HG03575 (cell line): Measurements from ENCODE around the gene FER1L5.

ENCODE experiments used
- ATAC-seq: cut with Tn5 transposase; IDR thresholded peaks from one replicate; pipeline ENCODE4 v1.9.1; 2021; ENCODE audit not compliant: unreplicated experiment, insufficient number of reproducible peaks, low FRiP score; ENCODE audit errors: extremely low read depth

The FER1L5 gene

DNA sequence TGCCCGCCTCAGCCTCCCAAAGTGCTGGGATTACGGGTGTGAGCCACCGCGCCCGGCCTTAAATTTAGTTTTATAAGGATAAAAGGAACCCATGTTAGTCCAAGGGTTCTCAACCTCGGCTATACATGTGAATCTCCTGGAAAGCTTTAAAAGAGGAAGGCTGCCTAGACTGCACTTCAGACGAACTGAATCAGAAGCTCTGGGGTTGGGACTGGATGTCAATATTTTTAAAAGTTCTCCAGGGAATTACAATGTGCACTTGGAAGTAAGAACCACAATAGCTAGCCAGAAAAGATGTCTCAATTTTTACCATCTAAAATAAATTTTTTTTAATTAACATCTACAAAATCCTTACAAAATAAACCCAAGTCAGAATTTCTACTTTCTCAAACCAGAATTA is 87.2 kb downstream of the FER1L5 start:
- ATAC-seq = no peak

DNA sequence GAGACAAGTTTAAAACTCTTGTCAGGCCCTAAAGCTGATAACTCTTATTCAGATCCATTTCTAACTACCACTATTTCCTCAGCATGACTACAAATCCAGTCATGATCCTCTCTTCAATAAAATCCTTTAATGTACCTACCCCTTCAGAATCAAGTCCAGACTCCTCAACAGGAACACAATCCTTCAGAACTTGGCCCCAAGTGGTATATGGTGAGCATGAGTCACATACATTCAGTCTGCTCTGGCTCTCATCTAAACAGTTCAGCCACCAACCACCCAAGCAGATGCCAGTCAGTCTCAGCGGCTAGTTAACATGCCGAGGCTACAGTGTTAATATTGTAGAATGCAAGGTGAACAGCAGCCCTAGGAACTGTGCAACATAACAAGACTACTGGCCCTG is 87.6 kb downstream of the FER1L5 start:
- ATAC-seq = no peak

DNA sequence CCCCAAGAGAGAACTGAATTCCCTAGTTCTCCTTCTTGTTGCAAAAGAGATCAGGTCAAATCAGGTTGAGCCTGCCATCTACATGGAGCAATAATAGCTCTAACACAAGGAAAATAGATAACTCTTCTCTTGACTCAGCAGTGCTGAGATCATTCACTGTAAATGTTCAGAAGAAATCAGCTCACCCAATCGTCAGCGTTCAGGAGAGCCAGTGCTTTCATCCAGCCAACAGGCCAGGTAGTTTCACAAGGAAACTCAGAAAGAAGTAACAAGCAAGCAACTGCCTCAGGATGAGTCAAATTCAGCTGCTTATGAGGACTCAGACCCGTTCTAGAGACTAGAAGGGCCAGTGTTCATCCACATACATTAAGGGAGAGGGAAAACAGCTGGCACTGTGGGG is 91.4 kb downstream of the FER1L5 start:
- ATAC-seq = no peak

DNA sequence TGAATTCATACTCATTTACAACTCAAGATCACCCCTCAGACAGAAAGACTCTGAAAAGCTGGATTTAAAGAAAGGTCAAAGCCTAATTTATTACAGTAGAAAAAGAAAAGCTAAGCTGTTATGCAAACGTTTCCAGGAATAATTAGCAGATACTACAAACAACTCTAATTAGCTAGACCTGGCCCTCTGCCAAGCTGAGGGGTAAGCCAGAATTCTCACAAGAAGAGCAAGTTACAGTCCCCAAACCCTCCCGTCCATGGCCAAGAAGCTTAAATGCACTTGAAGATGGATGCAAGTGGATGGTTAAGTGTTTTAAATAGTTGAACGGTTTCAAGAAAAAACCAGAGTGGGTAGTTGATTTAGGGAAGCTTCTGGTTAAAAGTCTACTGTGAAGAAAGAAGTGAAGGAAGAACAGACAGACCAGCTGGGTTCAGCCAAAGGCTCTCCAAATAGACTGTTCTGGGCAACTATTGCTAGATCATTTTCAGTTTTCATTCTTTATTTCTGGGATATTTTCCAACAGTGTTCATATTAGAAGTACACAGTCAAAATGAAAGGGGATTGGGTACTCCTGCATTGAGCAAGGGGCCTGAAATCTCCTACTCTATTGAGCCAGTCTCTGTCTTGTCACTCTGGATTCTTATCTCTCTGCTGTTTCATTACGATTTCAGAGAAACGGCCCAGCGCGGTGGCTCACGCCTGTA is 92.5 kb downstream of the FER1L5 start:
- ATAC-seq = no peak

DNA sequence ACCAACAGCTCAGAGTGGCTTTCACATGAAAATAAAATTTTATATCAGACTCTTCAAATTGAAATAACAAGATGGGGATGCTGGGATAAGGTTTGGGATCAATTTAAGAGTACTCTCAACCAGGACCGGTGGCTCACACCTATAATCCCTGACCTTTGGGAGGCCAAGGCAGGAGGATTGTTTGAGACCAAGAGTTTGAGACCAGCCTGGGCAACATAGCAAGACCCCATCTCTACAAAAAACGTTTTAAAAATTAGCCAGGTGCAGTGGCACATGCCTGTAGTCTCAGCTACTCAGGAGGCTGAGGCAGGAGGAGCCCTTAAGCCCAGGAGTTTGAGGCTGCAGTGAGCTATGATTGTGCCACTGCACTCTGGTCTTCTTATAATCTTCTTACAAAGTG is 94.7 kb downstream of the FER1L5 start:
- ATAC-seq = no peak

DNA sequence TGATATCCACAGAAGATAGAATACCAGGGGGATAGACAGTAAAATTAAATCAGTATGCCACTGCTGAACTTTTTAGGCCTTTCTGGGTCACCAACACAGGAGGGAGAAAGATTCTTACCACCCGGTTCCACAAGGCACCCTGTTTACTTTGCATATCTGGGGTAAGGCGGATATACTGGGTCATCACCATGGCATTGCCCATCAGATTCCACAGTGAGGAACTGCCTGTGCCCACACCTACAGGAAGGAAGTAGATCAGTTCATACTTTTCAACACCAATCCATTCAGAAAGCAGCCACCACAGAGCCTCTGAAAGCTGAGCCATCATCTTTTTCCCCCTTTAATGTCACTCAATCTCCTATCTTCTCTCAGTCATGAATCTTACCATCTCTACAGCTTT is 95.3 kb downstream of the FER1L5 start:
- no peak for ATAC-seq

DNA sequence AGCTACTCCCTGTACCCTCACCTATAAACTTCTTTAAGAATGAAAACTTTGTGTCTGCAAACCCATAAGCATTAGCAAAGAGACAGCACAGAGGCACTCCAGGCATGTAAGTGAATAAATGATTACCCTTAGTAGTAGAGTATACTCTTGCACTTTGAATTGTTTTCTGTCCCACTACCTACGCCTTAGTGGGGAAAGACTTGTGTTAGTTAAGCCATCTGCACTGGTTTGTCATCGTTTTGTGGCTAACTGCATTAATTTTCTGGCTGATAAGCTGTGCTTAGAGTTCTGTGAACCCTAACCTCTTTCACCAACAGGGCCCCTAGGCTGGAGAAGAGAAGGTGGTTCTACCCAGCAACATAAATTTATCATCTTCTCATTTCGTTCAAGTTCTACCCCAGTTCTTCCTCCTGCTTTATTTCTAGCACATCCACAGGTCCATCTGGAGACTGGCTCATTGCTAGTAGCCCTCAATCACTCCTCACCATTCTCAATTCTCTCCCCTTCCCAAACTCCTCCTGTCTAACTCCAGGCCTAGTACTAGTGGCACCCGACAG is 96.6 kb downstream of the FER1L5 start:
- ATAC-seq = no peak

DNA sequence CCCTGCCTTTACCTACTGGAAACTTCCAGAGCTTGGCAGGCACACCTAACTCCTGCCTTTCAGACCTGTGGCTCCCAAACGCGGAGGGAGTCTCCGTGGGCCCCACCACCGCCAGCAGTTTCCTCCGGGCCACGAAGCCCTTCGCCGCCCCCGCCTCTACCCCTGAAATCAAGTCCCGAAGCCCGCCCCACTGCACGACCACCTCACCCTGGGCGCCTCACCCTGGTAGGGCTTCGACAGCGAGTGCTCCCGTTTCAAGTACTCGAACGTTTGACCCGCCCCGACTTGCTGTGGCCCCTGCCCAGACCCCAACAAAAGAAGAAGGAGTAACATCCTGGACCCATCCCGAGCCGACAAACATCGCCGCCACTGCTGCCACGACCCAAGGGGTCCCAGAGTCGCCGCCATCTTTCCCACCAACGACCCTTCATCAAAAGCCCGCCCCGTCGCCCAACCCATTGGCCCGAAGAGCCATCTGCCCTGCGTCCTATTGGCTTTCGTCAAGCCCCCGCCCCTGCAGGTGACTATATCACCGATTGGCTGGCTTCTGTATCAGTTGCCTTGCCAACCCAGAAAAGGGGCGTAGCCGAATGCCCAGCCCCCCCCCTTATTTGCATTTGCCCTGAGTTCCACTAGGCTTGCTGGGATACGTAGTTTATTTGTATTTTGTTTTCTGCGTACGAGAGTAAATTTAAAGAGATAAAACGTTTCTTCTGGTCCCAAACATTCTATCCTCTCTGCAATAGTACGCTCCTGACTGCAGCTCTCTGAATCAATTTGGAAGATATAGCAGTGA is 97.3 kb downstream of the FER1L5 start, which contains the start of gene LMAN2L:
TSS of gene LMAN2L (minus strand) at position 432 of the 796 bp plus-strand sequence. CDS start at position 408, 24 bp downstream.
- peak; percentile 83 for ATAC-seq

DNA sequence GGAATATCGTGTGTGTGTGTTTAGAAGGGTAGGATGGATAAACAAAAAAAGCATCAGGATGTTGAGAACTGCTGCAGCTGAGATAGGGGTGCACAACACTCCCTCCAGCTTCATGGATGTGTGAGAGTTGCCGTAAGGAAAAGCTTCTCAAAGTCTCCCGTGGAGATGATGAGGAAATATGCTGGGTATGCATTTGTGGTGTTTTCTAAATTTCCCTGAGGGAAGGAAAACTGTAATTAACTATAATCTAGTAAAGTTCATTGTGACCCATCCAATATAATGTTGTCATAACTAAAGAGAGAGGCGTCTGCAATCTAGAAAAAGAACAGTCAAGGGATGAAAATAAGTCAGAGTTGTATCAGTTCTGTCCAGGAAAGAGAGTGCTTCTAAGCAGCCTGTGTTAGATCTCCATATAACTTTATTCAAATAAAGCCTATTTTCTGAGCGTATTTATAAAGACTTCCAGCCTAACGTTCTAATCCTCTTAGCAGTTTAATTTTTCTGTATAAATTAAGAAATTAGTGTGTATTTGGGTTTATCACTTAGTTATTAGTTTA is 104.6 kb downstream of the FER1L5 start:
- no peak for ATAC-seq

DNA sequence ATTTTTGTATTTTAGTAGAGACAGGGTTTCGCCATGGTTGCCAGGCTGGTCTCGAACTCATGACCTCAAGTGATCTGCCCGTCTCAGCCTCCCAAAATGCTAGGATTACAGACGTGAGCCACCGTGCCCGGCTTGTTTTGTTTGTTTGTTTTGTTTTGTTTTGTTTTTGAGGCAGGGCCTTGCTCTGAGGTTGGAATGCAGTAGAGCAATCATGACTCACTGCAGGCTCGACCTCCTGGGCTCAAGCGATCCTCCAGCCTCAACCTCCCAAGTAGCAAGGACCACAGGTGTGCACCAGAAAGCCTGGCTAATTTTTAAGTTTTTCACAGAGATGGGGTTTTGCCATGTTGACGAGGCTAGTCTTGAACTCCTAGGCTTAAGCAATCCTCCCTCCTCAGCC is 109.2 kb downstream of the FER1L5 start:
- ATAC-seq = no peak

DNA sequence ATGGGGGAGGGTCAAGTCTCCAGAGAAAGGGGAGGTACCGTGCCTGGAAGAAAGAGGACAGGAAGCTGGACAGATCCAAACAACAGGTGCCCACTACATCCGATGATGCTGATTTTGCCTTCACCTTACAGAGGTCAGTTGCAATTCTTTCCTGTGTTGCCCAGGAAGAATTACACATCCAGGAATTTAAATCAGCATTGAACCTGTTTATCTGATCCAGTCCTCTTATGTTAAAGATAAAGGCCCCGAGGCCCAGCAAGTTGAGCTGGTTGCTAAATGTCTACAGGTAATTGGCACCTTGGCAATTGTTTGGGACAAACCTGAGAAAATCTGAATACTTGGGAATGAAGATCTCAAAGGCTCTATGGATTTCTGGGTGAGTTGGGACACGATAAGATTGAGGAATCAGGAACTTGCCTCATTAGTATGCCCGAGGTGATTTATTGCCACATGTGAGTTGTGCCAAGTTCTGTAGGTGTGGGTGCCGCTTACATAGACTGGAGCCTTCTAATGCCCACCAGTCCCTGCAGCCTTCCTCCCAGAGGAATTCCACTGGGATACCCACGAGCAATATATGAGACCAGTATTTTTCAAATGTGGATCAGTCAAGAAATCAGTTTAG is 111.2 kb downstream of the FER1L5 start:
- ATAC-seq = no peak

DNA sequence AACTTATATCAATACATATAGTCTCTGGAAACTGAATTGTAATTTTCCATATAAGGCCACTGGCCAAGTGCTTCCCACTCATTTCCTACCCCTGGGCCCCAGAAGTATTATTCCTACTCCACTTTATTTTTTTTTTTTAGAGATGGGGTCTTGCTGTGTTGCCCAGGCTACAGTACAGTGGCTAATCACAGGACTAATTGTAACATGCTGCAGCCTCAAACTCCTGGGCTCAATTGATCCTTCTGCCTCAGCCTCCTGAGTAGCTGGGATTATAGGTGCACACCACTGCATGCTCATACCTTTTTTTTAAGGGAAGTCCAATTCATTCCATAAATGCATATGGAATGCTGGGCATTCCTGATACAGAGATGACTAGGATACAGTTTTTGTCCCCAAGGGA is 111.8 kb downstream of the FER1L5 start:
- no peak for ATAC-seq
